WTC11 (cell line): ENCODE data around the gene DGKA. TPM values are rescaled to one million over a fixed set of nuclear protein-coding genes. Genes with fewer than 3 reads are reported as not detected.

ENCODE experiments used
- ATAC-seq: fragments of 200-7000 bp; cut with Tn5 transposase; 2 replicates; pipeline ENCODE4 v1.10.0; 2021; ENCODE audit warnings: mild to moderate bottlenecking, moderate library complexity
- CTCF ChIA-PET: fragments of 300-600 bp; sonication (Branson Sonifier 250); formaldehyde crosslinking; loops from one replicate; lab custom pipeline; 2021; ENCODE audit warnings: antibody characterized with exemption; lab: Charles Lee
- POLR2A ChIA-PET: fragments of 350-600 bp; sonication (Branson Sonifier 250); formaldehyde crosslinking; loops from one replicate; lab custom pipeline; 2021; ENCODE audit warnings: antibody characterized with exemption; lab: Charles Lee
- DNase-seq: peaks from one replicate; pipeline ENCODE4 v3.0.0; 2021; ENCODE audit warnings: low spot score
- H3K27ac Mint-ChIP-seq: 2 replicates; pipeline ENCODE4 v1.8.0; 2021; ENCODE audit warnings: mixed read lengths
- H3K27me3 Mint-ChIP-seq: 2 replicates; pipeline ENCODE4 v1.8.0; 2021; ENCODE audit warnings: low read depth, mild to moderate bottlenecking, moderate library complexity, mixed read lengths
- H3K36me3 Mint-ChIP-seq: 2 replicates; pipeline ENCODE4 v1.8.0; 2021; ENCODE audit warnings: mixed read lengths
- H3K4me1 Mint-ChIP-seq: 2 replicates; pipeline ENCODE4 v1.8.0; 2022; ENCODE audit warnings: mixed read lengths
- H3K4me3 Mint-ChIP-seq: 2 replicates; pipeline ENCODE4 v1.8.0; 2021; ENCODE audit warnings: mild to moderate bottlenecking, moderate library complexity, mixed read lengths
- H3K9me3 Mint-ChIP-seq: 2 replicates; pipeline ENCODE4 v1.8.0; 2021; ENCODE audit warnings: mixed read lengths
- ATF3 ChIP-seq: sonication (generic); formaldehyde crosslinking; conservative IDR thresholded peaks from 2 replicates; pipeline ENCODE4 v1.8.1; 2022; ENCODE audit warnings: mild to moderate bottlenecking, missing genetic modification reagents
- ERG ChIP-seq: fragments of 250-450 bp; sonication (Bioruptor Pico); IDR thresholded peaks from 2 replicates; pipeline ENCODE4 v1.8.0; 2021; ENCODE audit warnings: mild to moderate bottlenecking
- GABPB1 ChIP-seq: sonication (generic); formaldehyde crosslinking; IDR thresholded peaks from 2 replicates; pipeline ENCODE4 v1.8.1; 2023; ENCODE audit warnings: mild to moderate bottlenecking, missing genetic modification reagents
- KAT7 ChIP-seq: sonication (generic); formaldehyde crosslinking; IDR thresholded peaks from 2 replicates; pipeline ENCODE4 v1.8.1; 2023; ENCODE audit warnings: missing genetic modification reagents, mild to moderate bottlenecking, borderline replicate concordance
- MYBL2 ChIP-seq: sonication (generic); formaldehyde crosslinking; IDR thresholded peaks from 2 replicates; pipeline ENCODE4 v1.8.1; 2023; ENCODE audit warnings: mild to moderate bottlenecking, moderate library complexity, missing genetic modification reagents
- NFE2L1 ChIP-seq: sonication (generic); formaldehyde crosslinking; IDR thresholded peaks from 2 replicates; pipeline ENCODE4 v1.8.1; 2023; ENCODE audit warnings: missing genetic modification reagents
- RORB ChIP-seq: fragments of 250-450 bp; sonication (Bioruptor Pico); IDR thresholded peaks from 2 replicates; pipeline ENCODE4 v1.9.0; 2021; ENCODE audit warnings: mild to moderate bottlenecking
- SMAD4 ChIP-seq: sonication (generic); formaldehyde crosslinking; IDR thresholded peaks from 2 replicates; pipeline ENCODE4 v1.8.0; 2022; ENCODE audit warnings: mild to moderate bottlenecking, missing genetic modification reagents
- SP1 ChIP-seq: sonication (generic); formaldehyde crosslinking; conservative IDR thresholded peaks from 2 replicates; pipeline ENCODE4 v1.8.1; 2022; ENCODE audit warnings: missing genetic modification reagents
- ZNF121 ChIP-seq: sonication (generic); formaldehyde crosslinking; IDR thresholded peaks from 2 replicates; pipeline ENCODE4 v1.8.0; 2023; ENCODE audit warnings: missing genetic modification reagents
- ZNF138 ChIP-seq: sonication (generic); formaldehyde crosslinking; conservative IDR thresholded peaks from 2 replicates; pipeline ENCODE4 v1.8.1; 2022; ENCODE audit warnings: mild to moderate bottlenecking, moderate library complexity, missing genetic modification reagents
- ZNF396 ChIP-seq: fragments of 250-450 bp; sonication (Bioruptor Pico); IDR thresholded peaks from 2 replicates; pipeline ENCODE4 v1.8.0; 2021; ENCODE audit warnings: mild to moderate bottlenecking, moderate library complexity, borderline replicate concordance
- total RNA-seq: library from RNA; stranded (reverse); gene quantifications from 3 replicates; pipeline ENCODE4 v1.2.3, GENCODE V29; 2021
- TF ChIP-seq, protein P1 (sequence below): sonication (generic); formaldehyde crosslinking; IDR thresholded peaks from 2 replicates; pipeline ENCODE4 v1.8.1; 2022; ENCODE audit warnings: missing genetic modification reagents, borderline replicate concordance
- TF ChIP-seq, protein P2 (sequence below): sonication (generic); formaldehyde crosslinking; IDR thresholded peaks from 2 replicates; pipeline ENCODE4 v1.8.1; 2022; ENCODE audit warnings: low read depth, mild to moderate bottlenecking, moderate library complexity, missing genetic modification reagents, borderline replicate concordance
- TF ChIP-seq, protein P3 (sequence below): sonication (generic); formaldehyde crosslinking; IDR thresholded peaks from 2 replicates; pipeline ENCODE4 v1.8.1; 2022; ENCODE audit warnings: low read depth, missing genetic modification reagents, borderline replicate concordance
- TF ChIP-seq, protein P4 (sequence below): sonication (generic); formaldehyde crosslinking; IDR thresholded peaks from 2 replicates; pipeline ENCODE4 v1.8.1; 2023; ENCODE audit warnings: mild to moderate bottlenecking, missing genetic modification reagents

DGKA gene
- total RNA-seq, 1 experiment from 2014 or later, result 25.5 TPM

GRCh38 chr12:55925371-55925770 lies 5.6 kb upstream of the DGKA start:
- Mint-ChIP-seq H3K4me1 (peaks cover 30% of the 10 kb centered on the region), H3K36me3 (peaks cover 26% of the 10 kb centered on the region), H3K9me3 (no peaks in the 10 kb centered on the region), H3K27ac (peak overlapping the region; percentile 96), H3K4me3 (peak overlapping the region; percentile 94), H3K27me3 (no peaks in the 10 kb centered on the region)
- ATAC-seq, result no peak
- POLR2A ChIA-PET, result interaction anchor here (1.0 kb wide), 1 partner anchor 108 kb away, joined by 3 read pairs; the partner anchor contains the start of genes ORMDL2 and SARNP
- CTCF ChIA-PET, result interaction anchor here (1.0 to 5.0 kb wide), 5 partner anchors 48 to 281 kb away, joined by 3 to 32 read pairs (median 4); partner anchors contain the start of genes DNAJC14 and RAB5B
- no peak for DNase-seq
- TF ChIP-seq GABPB1, result 0 out of 2 replicates have a peak, but pooled peaks have one; percentile 26
- no peak for TF ChIP-seq ZNF396 (CRISPR knock-in tag)
- TF ChIP-seq, all 79 proteins: peak for 1

DNA sequence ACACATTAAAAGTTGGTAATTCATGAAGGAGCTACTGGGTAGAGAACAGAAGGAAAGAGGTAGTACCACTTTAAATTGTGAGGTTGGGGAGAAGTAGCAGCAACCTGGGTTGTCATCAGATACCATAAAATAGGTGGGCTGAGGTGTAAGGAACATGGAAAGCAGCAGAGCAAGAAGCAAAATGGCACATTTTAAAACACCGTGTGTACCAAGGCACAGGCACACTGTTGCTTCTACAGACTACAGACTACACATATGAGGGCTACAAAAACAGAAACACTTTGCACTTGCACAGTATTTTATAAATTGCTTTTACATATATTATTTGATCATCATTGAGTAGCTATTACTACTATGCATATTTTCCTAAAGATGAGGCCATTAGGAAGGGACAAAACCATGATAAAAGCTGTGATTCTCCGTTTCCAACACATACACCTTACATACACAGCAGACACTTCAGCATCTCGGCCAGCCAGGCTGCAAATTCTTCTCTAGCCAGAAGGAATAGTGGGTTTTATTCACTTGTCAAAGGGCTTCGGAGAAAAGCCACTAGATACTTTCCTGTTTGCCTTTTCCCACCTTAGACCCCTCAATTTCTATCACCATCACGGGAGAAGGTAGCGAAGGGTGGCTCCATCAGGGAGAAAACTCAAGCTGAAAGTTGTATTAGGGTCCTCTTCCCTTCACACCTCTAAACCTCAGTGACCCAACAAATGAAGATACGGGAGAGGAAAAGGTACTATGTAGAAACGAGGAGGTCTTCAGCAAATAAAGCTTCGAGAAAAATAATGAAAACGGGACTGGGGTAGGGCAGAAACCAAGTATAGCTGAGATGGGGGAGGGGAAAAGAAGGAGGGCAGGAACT lies 4.9 kb upstream of the DGKA start:
- ATAC-seq (no peak), DNase-seq (no peak)
- TF ChIP-seq ZNF138 (CRISPR knock-in tag) (no peak), KAT7 (CRISPR knock-in tag) (no peak), ATF3 (no peak), ZNF121 (CRISPR knock-in tag) (no peak)
- TF ChIP-seq, protein P1, sequence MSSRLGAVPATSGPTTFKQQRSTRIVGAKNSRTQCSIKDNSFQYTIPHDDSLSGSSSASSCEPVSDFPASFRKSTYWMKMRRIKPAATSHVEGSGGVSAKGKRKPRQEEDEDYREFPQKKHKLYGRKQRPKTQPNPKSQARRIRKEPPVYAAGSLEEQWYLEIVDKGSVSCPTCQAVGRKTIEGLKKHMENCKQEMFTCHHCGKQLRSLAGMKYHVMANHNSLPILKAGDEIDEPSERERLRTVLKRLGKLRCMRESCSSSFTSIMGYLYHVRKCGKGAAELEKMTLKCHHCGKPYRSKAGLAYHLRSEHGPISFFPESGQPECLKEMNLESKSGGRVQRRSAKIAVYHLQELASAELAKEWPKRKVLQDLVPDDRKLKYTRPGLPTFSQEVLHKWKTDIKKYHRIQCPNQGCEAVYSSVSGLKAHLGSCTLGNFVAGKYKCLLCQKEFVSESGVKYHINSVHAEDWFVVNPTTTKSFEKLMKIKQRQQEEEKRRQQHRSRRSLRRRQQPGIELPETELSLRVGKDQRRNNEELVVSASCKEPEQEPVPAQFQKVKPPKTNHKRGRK (CRISPR knock-in tag), result no peak
- TF ChIP-seq, protein P2, sequence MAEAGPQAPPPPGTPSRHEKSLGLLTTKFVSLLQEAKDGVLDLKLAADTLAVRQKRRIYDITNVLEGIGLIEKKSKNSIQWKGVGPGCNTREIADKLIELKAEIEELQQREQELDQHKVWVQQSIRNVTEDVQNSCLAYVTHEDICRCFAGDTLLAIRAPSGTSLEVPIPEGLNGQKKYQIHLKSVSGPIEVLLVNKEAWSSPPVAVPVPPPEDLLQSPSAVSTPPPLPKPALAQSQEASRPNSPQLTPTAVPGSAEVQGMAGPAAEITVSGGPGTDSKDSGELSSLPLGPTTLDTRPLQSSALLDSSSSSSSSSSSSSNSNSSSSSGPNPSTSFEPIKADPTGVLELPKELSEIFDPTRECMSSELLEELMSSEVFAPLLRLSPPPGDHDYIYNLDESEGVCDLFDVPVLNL (CRISPR knock-in tag), result no peak
- TF ChIP-seq, protein P3, sequence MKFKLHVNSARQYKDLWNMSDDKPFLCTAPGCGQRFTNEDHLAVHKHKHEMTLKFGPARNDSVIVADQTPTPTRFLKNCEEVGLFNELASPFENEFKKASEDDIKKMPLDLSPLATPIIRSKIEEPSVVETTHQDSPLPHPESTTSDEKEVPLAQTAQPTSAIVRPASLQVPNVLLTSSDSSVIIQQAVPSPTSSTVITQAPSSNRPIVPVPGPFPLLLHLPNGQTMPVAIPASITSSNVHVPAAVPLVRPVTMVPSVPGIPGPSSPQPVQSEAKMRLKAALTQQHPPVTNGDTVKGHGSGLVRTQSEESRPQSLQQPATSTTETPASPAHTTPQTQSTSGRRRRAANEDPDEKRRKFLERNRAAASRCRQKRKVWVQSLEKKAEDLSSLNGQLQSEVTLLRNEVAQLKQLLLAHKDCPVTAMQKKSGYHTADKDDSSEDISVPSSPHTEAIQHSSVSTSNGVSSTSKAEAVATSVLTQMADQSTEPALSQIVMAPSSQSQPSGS (CRISPR knock-in tag), result no peak
- peaks cover 37% of the 10 kb centered on the region for H3K4me1 Mint-ChIP-seq
- H3K4me3 Mint-ChIP-seq, result peak overlapping the region; percentile 94
- POLR2A ChIA-PET, result interaction anchor here (0.9 to 2.7 kb wide), 4 partner anchors 47 to 197 kb away, joined by 3 to 16 read pairs (median 4); partner anchors contain the start of genes DNAJC14, ORMDL2, RAB5B and SARNP
- H3K27me3 Mint-ChIP-seq, result peaks cover 2% of the 10 kb centered on the region
- CTCF ChIA-PET, result interaction anchor here (0.8 to 5.0 kb wide), 15 partner anchors 8 to 280 kb away, joined by 3 to 32 read pairs (median 3); partner anchors contain the start of genes DNAJC14, ORMDL2, RAB5B and SARNP
- H3K36me3 Mint-ChIP-seq, result peaks cover 26% of the 10 kb centered on the region
- H3K9me3 Mint-ChIP-seq, result no peaks in the 10 kb centered on the region
- peak overlapping the region; percentile 96 for H3K27ac Mint-ChIP-seq

GRCh38 chr12:55926738-55927587 lies 4.0 kb upstream of the DGKA start:
- peak; percentile 95 for DNase-seq
- peak; percentile 56 for ATAC-seq
- ChIA-PET CTCF (interaction anchor here (0.7 to 5.0 kb wide), 22 partner anchors 8 to 279 kb away, joined by 3 to 32 read pairs (median 4); partner anchors contain the start of genes DNAJC14, ORMDL2, RAB5B and SARNP), POLR2A (interaction anchor here (0.5 to 2.7 kb wide), 7 partner anchors 47 to 198 kb away, joined by 3 to 16 read pairs (median 4); partner anchors contain the start of genes DNAJC14, ORMDL2, PA2G4 and RAB5B)
- H3K27me3 Mint-ChIP-seq, result peaks cover 10% of the 10 kb centered on the region
- H3K27ac Mint-ChIP-seq, result peak overlapping the region; percentile 96
- H3K4me3 Mint-ChIP-seq, result peak overlapping the region; percentile 94
- peaks cover 26% of the 10 kb centered on the region for H3K36me3 Mint-ChIP-seq
- no peaks in the 10 kb centered on the region for H3K9me3 Mint-ChIP-seq
- peaks cover 42% of the 10 kb centered on the region for H3K4me1 Mint-ChIP-seq
- TF ChIP-seq ZNF121 (CRISPR knock-in tag), result peak; percentile 89
- TF ChIP-seq MYBL2 (CRISPR knock-in tag), result peak; percentile 44; the same call in 1 of the 2 replicates
- TF ChIP-seq ERG (CRISPR knock-in tag), result no peak
- TF ChIP-seq RORB, result no peak
- TF ChIP-seq SP1 (CRISPR knock-in tag), result peak; percentile 80; the same call in 1 of the 2 replicates
- TF ChIP-seq NFE2L1 (CRISPR knock-in tag), result 0 out of 2 replicates have a peak, but pooled peaks have one; percentile 2
- TF ChIP-seq, protein P4, sequence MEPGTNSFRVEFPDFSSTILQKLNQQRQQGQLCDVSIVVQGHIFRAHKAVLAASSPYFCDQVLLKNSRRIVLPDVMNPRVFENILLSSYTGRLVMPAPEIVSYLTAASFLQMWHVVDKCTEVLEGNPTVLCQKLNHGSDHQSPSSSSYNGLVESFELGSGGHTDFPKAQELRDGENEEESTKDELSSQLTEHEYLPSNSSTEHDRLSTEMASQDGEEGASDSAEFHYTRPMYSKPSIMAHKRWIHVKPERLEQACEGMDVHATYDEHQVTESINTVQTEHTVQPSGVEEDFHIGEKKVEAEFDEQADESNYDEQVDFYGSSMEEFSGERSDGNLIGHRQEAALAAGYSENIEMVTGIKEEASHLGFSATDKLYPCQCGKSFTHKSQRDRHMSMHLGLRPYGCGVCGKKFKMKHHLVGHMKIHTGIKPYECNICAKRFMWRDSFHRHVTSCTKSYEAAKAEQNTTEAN (CRISPR knock-in tag), result no peak
- TF ChIP-seq SMAD4, result no peak
